HUES48 (cell line): Measurements from ENCODE around the gene TBC1D20.

Experiments
- H3K27ac ChIP-seq: one replicate; pipeline ENCODE4 v1.7.0; 2013; ENCODE audit warnings: low read depth, low read length, inconsistent platforms
- H3K27me3 ChIP-seq: 2 replicates; pipeline ENCODE4 v1.6.1; 2013; ENCODE audit warnings: mild to moderate bottlenecking, low read length; ENCODE audit not compliant: control insufficient read depth, insufficient read depth
- H3K36me3 ChIP-seq: 2 replicates; pipeline ENCODE4 v1.6.1; 2013; ENCODE audit warnings: low read length; ENCODE audit not compliant: control insufficient read depth, insufficient read depth
- H3K4me1 ChIP-seq: 2 replicates; pipeline ENCODE4 v1.6.1; 2013; ENCODE audit warnings: mild to moderate bottlenecking, low read length; ENCODE audit not compliant: control insufficient read depth, insufficient read depth
- H3K4me3 ChIP-seq: 2 replicates; pipeline ENCODE4 v1.5.1; 2013; ENCODE audit warnings: mild to moderate bottlenecking, low read depth, low read length
- H3K9ac ChIP-seq: 2 replicates; pipeline ENCODE4 v1.6.1; 2013; ENCODE audit warnings: mild to moderate bottlenecking, low read depth, low read length, moderate library complexity
- H3K9me3 ChIP-seq: 2 replicates; pipeline ENCODE4 v1.6.1; 2013; ENCODE audit warnings: low read length; ENCODE audit not compliant: control insufficient read depth, insufficient read depth

The TBC1D20 gene

GRCh38 chr20:415820-416322, 46.5 kb downstream of the TBC1D20 start:
- H3K27me3 ChIP-seq = no peaks in the 10 kb centered on the region
- no peaks in the 10 kb centered on the region for H3K4me1 ChIP-seq
- peaks cover 36% of the 10 kb centered on the region for H3K36me3 ChIP-seq
- H3K4me3 ChIP-seq = no peak overlapping the region
- no peak overlapping the region for H3K9ac ChIP-seq
- H3K9me3 ChIP-seq = no peaks in the 10 kb centered on the region
- no peak overlapping the region for H3K27ac ChIP-seq

GRCh38 chr20:414161-414560, 48.2 kb downstream of the TBC1D20 start:
- H3K9me3 ChIP-seq = no peaks in the 10 kb centered on the region
- no peak overlapping the region for H3K4me3 ChIP-seq
- peaks cover 37% of the 10 kb centered on the region for H3K36me3 ChIP-seq
- no peak overlapping the region for H3K9ac ChIP-seq
- no peak overlapping the region for H3K27ac ChIP-seq
- no peaks in the 10 kb centered on the region for H3K27me3 ChIP-seq
- no peaks in the 10 kb centered on the region for H3K4me1 ChIP-seq

GRCh38 chr20:412081-412480, 50.3 kb downstream of the TBC1D20 start:
- Histone ChIP-seq H3K9me3 (no peaks in the 10 kb centered on the region), H3K27me3 (no peaks in the 10 kb centered on the region), H3K4me3 (no peak overlapping the region), H3K9ac (no peak overlapping the region), H3K27ac (no peak overlapping the region), H3K4me1 (no peaks in the 10 kb centered on the region; the same call in 1 of the 2 replicates), H3K36me3 (peaks cover 30% of the 10 kb centered on the region)

GRCh38 chr20:409697-410559, 52.4 kb downstream of the TBC1D20 start:
- Histone ChIP-seq H3K4me1 (peaks cover 8% of the 10 kb centered on the region), H3K9me3 (no peaks in the 10 kb centered on the region), H3K4me3 (peak overlapping the region; percentile 96; the same call in 1 of the 2 replicates), H3K36me3 (peaks cover 27% of the 10 kb centered on the region), H3K27me3 (no peaks in the 10 kb centered on the region), H3K27ac (no peak overlapping the region), H3K9ac (no peak overlapping the region)

- Histone ChIP-seq H3K4me1 (peaks cover 8% of the 10 kb centered on the region), H3K9ac (peak overlapping the region; percentile 76), H3K27me3 (no peaks in the 10 kb centered on the region), H3K4me3 (peak overlapping the region; percentile 96), H3K9me3 (no peaks in the 10 kb centered on the region), H3K36me3 (peaks cover 27% of the 10 kb centered on the region), H3K27ac (no peak overlapping the region)
Measured at GRCh38 chr20:408843-409696, 53.3 kb downstream of the TBC1D20 start.

- peaks cover 8% of the 10 kb centered on the region for H3K4me1 ChIP-seq
- peak within 1 kb of the TSS; percentile 85 for H3K27ac ChIP-seq
- H3K9me3 ChIP-seq = no peaks in the 10 kb centered on the region
- H3K27me3 ChIP-seq = no peaks in the 10 kb centered on the region
- H3K9ac ChIP-seq = peak within 1 kb of the TSS; percentile 76
- H3K36me3 ChIP-seq = peaks cover 23% of the 10 kb centered on the region
- H3K4me3 ChIP-seq = peak within 1 kb of the TSS; percentile 96
Measured at GRCh38 chr20:407953-408842, 54.1 kb downstream of the TBC1D20 start, which contains the start of gene RBCK1. Gene RBCK1 (plus strand): TSS chr20:408299. CDS start chr20:408758, 459 bp downstream.

GRCh38 chr20:407133-407952, 55.0 kb downstream of the TBC1D20 start:
- Histone ChIP-seq H3K4me1 (peaks cover 8% of the 10 kb centered on the region), H3K9me3 (no peaks in the 10 kb centered on the region), H3K36me3 (peaks cover 23% of the 10 kb centered on the region), H3K4me3 (peak overlapping the region; percentile 72), H3K9ac (peak overlapping the region; percentile 37; the same call in 1 of the 2 replicates), H3K27ac (peak overlapping the region; percentile 71), H3K27me3 (no peaks in the 10 kb centered on the region)

GRCh38 chr20:406200-407132, 55.9 kb downstream of the TBC1D20 start:
- H3K4me1 ChIP-seq = peaks cover 8% of the 10 kb centered on the region
- H3K36me3 ChIP-seq = peaks cover 16% of the 10 kb centered on the region
- H3K27me3 ChIP-seq = no peaks in the 10 kb centered on the region
- no peak overlapping the region for H3K27ac ChIP-seq
- H3K9ac ChIP-seq = no peak overlapping the region
- H3K9me3 ChIP-seq = no peaks in the 10 kb centered on the region
- H3K4me3 ChIP-seq = peak overlapping the region; percentile 72

GRCh38 chr20:404088-404487, 58.2 kb downstream of the TBC1D20 start:
- Histone ChIP-seq H3K4me3 (no peak overlapping the region), H3K36me3 (no peaks in the 10 kb centered on the region), H3K4me1 (peaks cover 19% of the 10 kb centered on the region), H3K27ac (no peak overlapping the region), H3K27me3 (no peaks in the 10 kb centered on the region), H3K9ac (no peak overlapping the region), H3K9me3 (no peaks in the 10 kb centered on the region)
